K562 (cell line): Measurements from ENCODE around the gene NEB. TPM values are rescaled to one million over a fixed set of nuclear protein-coding genes. Genes with fewer than 3 reads are reported as not detected.
A peak's percentile ranks its signal among the peaks of the same experiment; 100 is the strongest.

Experiments used
- ATAC-seq: fragments of 200-7000 bp; cut with Tn5 transposase; 3 replicates; pipeline ENCODE4 v1.9.1; 2020; ENCODE audit warnings: moderate library complexity
- BruUV-seq: library from RNA; stranded (reverse); fragments of 400-500 nt; replicated peaks from 2 replicates; lab custom pipeline; 2021; lab: Mats Ljungman, UMichigan
- CTCF ChIA-PET: fragments of 300-600 bp; formaldehyde crosslinking; extraction: SDS; loops from one replicate; lab custom pipeline; 2021; ENCODE audit warnings: low intra/inter-chr PET ratio; lab: Yijun Ruan, JAX
- POLR2A ChIA-PET: fragments of 300-600, 350-650 bp; sonication (Branson Sonifier 250); formaldehyde crosslinking; extraction: SDS; loops from one replicate; lab custom pipeline; 2021; ENCODE audit warnings: antibody characterized with exemption, inconsistent platforms; lab: Yijun Ruan, JAX
- DNase-seq, 4 experiments: peaks; one replicate each; pipeline versions ENCODE4 v3.0.0 to v3.0.0-alpha.2; 2011 to 2018; ENCODE audit warnings: low spot score in 3 of 4, mixed read lengths in 3 of 4; ENCODE audit errors: extremely low read depth in 1 of 4
- FAIRE-seq: peaks from 2 replicates; lab custom pipeline; 2011; peaks lifted over from hg19 to GRCh38; lab: Jason Lieb, UNC
- H2AFZ ChIP-seq: 2 replicates; pipeline ENCODE4 v1.6.0; 2011; ENCODE audit warnings: low read depth, low read length, control low read depth, inconsistent platforms
- H3K27ac ChIP-seq: fragments of 200-600 bp; 3 replicates; pipeline ENCODE4 v1.8.0; 2011; ENCODE audit warnings: low read depth, mild to moderate bottlenecking, control low read depth, inconsistent platforms, low read length, moderate library complexity, mixed read lengths; ENCODE audit errors: extremely low read depth
- H3K27me3 ChIP-seq, 2 experiments: fragments of 300-600 bp in 1 of 2; 2 replicates in 1 of 2; 3 replicates in 1 of 2; pipeline versions ENCODE4 v1.6.0 to v1.8.0; 2011; ENCODE audit warnings: inconsistent platforms in 2 of 2, low read length in 2 of 2, mild to moderate bottlenecking in 1 of 2, mixed read lengths in 1 of 2, moderate library complexity in 1 of 2; ENCODE audit not compliant: control insufficient read depth in 2 of 2, insufficient read depth in 2 of 2
- H3K36me3 ChIP-seq: fragments of 300-600 bp; 3 replicates; pipeline ENCODE4 v1.8.0; 2011; ENCODE audit warnings: mild to moderate bottlenecking, low read length, inconsistent platforms; ENCODE audit not compliant: control insufficient read depth, insufficient read depth
- H3K4me1 ChIP-seq, 2 experiments: fragments of 200-600 bp in 1 of 2; replicated peaks in 1 of 2; 2 replicates in 1 of 2; 3 replicates in 1 of 2; pipeline versions ENCODE4 v1.5.1 to v1.8.0; 2011; ENCODE audit warnings: inconsistent platforms in 2 of 2, low read length in 2 of 2, mild to moderate bottlenecking in 1 of 2, mixed read lengths in 1 of 2, moderate library complexity in 1 of 2; ENCODE audit not compliant: control insufficient read depth in 2 of 2, insufficient read depth in 2 of 2
- H3K4me2 ChIP-seq: 2 replicates; pipeline ENCODE4 v1.6.1; 2011; ENCODE audit warnings: low read length, control low read depth, inconsistent platforms, mixed read lengths; ENCODE audit not compliant: insufficient read depth
- H3K4me3 ChIP-seq: fragments of 200-600 bp; sonication (generic), shearing (Covaris generic); 2 replicates; pipeline ENCODE4 v1.5.1; 2016; ENCODE audit warnings: control low read depth, inconsistent platforms
- H3K79me2 ChIP-seq: fragments of 200-600 bp; 3 replicates; pipeline ENCODE4 v1.8.0; 2011; ENCODE audit warnings: low read length, inconsistent platforms; ENCODE audit not compliant: control insufficient read depth, insufficient read depth
- H3K9ac ChIP-seq, 2 experiments: 2 replicates each; pipeline versions ENCODE4 v1.6.0 to v1.6.1; 2011; ENCODE audit warnings: low read depth in 2 of 2, low read length in 2 of 2, control low read depth in 1 of 2, inconsistent platforms in 1 of 2, mild to moderate bottlenecking in 1 of 2, mixed read lengths in 1 of 2; ENCODE audit not compliant: insufficient read depth in 1 of 2
- H3K9me1 ChIP-seq: one replicate; pipeline ENCODE4 v1.6.0; 2011; ENCODE audit warnings: inconsistent platforms, mild to moderate bottlenecking, low read length, moderate library complexity; ENCODE audit not compliant: control insufficient read depth, insufficient read depth
- H3K9me3 ChIP-seq: replicated peaks from 2 replicates; pipeline ENCODE4 v1.5.1; 2011; ENCODE audit warnings: low read depth, low read length, inconsistent platforms; ENCODE audit not compliant: control insufficient read depth, insufficient read depth
- H4K20me1 ChIP-seq: replicated peaks from 2 replicates; pipeline ENCODE4 v1.6.1; 2011; ENCODE audit warnings: low read length, inconsistent platforms, mixed read lengths; ENCODE audit not compliant: control insufficient read depth, insufficient read depth
- ATF7 ChIP-seq: fragments of 450-650 bp; IDR thresholded peaks from 2 replicates; pipeline ENCODE4 v1.7.1; 2014; ENCODE audit warnings: mild to moderate bottlenecking, moderate library complexity
- CBX8 ChIP-seq: fragments of 200-600 bp; sonication (generic); IDR thresholded peaks from 2 replicates; pipeline ENCODE4 v1.6.1; 2012; ENCODE audit warnings: borderline replicate concordance, mixed run types, low read depth, mild to moderate bottlenecking, moderate library complexity, mixed read lengths, low read length, control low read depth, inconsistent platforms; ENCODE audit not compliant: poor library complexity, severe bottlenecking; ENCODE audit errors: extremely low read depth
- EHMT2 ChIP-seq: fragments of 450-650 bp; IDR thresholded peaks from 2 replicates; pipeline ENCODE4 v1.6.1; 2018; ENCODE audit warnings: antibody characterized with exemption
- GABPB2 ChIP-seq: fragments of 250-450 bp; sonication (Bioruptor Pico); conservative IDR thresholded peaks from 2 replicates; pipeline ENCODE4 v1.5.1; 2021; ENCODE audit warnings: mild to moderate bottlenecking
- KLF6 ChIP-seq: fragments of 250-450 bp; sonication (Bioruptor Pico); IDR thresholded peaks from 2 replicates; pipeline ENCODE4 v1.4.0; 2020; ENCODE audit warnings: mild to moderate bottlenecking, moderate library complexity, borderline replicate concordance
- MEF2A ChIP-seq: IDR thresholded peaks from 2 replicates; pipeline ENCODE4 v1.6.1; 2011; ENCODE audit warnings: low read depth, mild to moderate bottlenecking, low read length, moderate library complexity; ENCODE audit not compliant: control insufficient read depth
- RFX7 ChIP-seq: fragments of 250-450 bp; sonication (Bioruptor Pico); IDR thresholded peaks from 2 replicates; pipeline ENCODE4 v1.5.1; 2021; ENCODE audit warnings: mild to moderate bottlenecking
- STAT5B ChIP-seq: fragments of 250-450 bp; sonication (Bioruptor Pico); IDR thresholded peaks from 2 replicates; pipeline ENCODE4 v1.8.0; 2021; ENCODE audit warnings: mild to moderate bottlenecking, inconsistent platforms
- TRIM28 ChIP-seq: fragments of 450-650 bp; IDR thresholded peaks from 2 replicates; pipeline ENCODE4 v1.6.1; 2017
- ZNF212 ChIP-seq: fragments of 450-650 bp; formaldehyde crosslinking; IDR thresholded peaks from 2 replicates; pipeline ENCODE4 v1.4.0; 2020; ENCODE audit warnings: mild to moderate bottlenecking
- WGBS: fragments of 100-300 bp; shearing (Covaris generic); methylation state at CpG from one replicate; pipeline ENCODE4 v1.1.6; 2016; ENCODE audit warnings: low coverage, mixed read lengths; ENCODE audit not compliant: insufficient coverage; ENCODE audit errors: missing lambda C conversion rate; 5-methylcytosine and 5-hydroxymethylcytosine counted together
- in situ Hi-C: fragments of 300-500 bp; cut with MboI; formaldehyde crosslinking; loops from 4 replicates; pipeline ENCODE4 v1.15.0; 2018; ENCODE audit warnings: inconsistent platforms, mixed read lengths
- intact Hi-C: fragments of 100-400 bp; cut with micrococcal nuclease; formaldehyde crosslinking; loops from 2 replicates; pipeline ENCODE4 v1.14.2; 2022
- polyA plus RNA-seq, 8 experiments: library from polyadenylated mRNA; depleted of rRNA in 4 of 8; stranded (reverse) in 5 of 8; unstranded in 3 of 8; fragments of >200 nt; fragmentation: Nextera tagmentation in 2 of 8; fragmentation: Illumina TruSeq in 1 of 8; extraction: Ambion mirVana in 2 of 8; extraction: Trizol in 1 of 8; gene quantifications; 2 replicates each; pipeline versions ENCODE4 v1.2.1 to v1.2.3, GENCODE V29; 2011 to 2014; ENCODE audit warnings: inconsistent platforms in 1 of 8, missing spikeins in 1 of 8
- total RNA-seq, 7 experiments: library from RNA; depleted of rRNA in 6 of 7; stranded (reverse); fragments of >200 nt in 6 of 7; fragmentation: Illumina TruSeq in 2 of 7; extraction: Trizol in 2 of 7; gene quantifications; 2 replicates each; pipeline versions ENCODE4 v1.2.1 to v1.2.3, GENCODE V29; 2011 to 2021; ENCODE audit warnings: low replicate concordance in 1 of 7
- TF ChIP-seq, protein P1 (sequence below), 2 experiments: fragments of 450-650 bp in 1 of 2; sonication (generic) in 1 of 2; formaldehyde crosslinking in 1 of 2; IDR thresholded peaks in 1 of 2; conservative IDR thresholded peaks in 1 of 2; 2 replicates each; pipeline versions ENCODE4 v1.6.1 to v1.8.1; 2016 to 2023; ENCODE audit warnings: mild to moderate bottlenecking in 2 of 2, moderate library complexity in 2 of 2, inconsistent platforms in 1 of 2, missing genetic modification reagents in 1 of 2
- TF ChIP-seq, protein P2 (sequence below): fragments of 450-650 bp; formaldehyde crosslinking; IDR thresholded peaks from 2 replicates; pipeline ENCODE4 v1.4.0; 2020; ENCODE audit warnings: mild to moderate bottlenecking, moderate library complexity
- TF ChIP-seq, protein P3 (sequence below): fragments of 250-450 bp; sonication (Bioruptor Pico); IDR thresholded peaks from 2 replicates; pipeline ENCODE4 v1.8.0; 2022; ENCODE audit warnings: moderate library complexity, mild to moderate bottlenecking, inconsistent platforms

Gene NEB
- total and polyA plus RNA-seq, 9 of the 15 experiments (the other 6 are each of a cell fraction or from before 2014, with no cell fraction given), result 1.7 to 3.8 (median 2.9) TPM

DNA sequence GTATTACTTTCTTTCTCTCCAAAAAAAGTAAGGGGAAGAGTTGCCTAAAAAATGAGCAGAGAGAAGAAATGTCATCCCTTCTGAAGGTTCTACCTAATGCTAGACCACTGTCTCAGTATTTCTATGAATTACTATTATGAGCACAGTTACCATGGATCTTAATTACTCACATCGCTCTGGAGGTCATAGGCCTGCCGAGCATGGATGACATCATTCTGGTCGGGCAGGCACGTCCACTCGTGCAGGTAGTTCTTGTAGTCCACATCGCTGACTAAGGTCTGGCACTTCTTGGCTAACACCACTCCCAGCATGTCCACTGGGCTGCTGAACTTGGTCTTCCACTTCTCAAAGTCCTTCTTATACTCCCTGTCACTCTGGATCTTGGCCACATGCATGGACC is 106.9 kb downstream of the NEB start:
- H3K9me3 ChIP-seq, result no peaks in the 10 kb centered on the region
- in situ Hi-C loops, result no loop called here
- no peaks in the 10 kb centered on the region for H3K4me1 ChIP-seq
- intact Hi-C loops, result no loop called here
- TF ChIP-seq ATF7 (0 out of 2 replicates have a peak, but pooled peaks have one; percentile 18), KLF6 (CRISPR knock-in tag) (no peak), GABPB2 (CRISPR knock-in tag) (no peak)
- TF ChIP-seq, protein P1, sequence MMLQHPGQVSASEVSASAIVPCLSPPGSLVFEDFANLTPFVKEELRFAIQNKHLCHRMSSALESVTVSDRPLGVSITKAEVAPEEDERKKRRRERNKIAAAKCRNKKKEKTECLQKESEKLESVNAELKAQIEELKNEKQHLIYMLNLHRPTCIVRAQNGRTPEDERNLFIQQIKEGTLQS (IDR thresholded peaks at IDR 0.05), result peak; percentile 68
- TF ChIP-seq, protein P1 (CRISPR knock-in tag; conservative IDR thresholded peaks at IDR 0.05), result no peak
- no peak overlapping the region for H3K9ac ChIP-seq
- no peaks in the 10 kb centered on the region for H3K27me3 ChIP-seq
- no peaks in the 10 kb centered on the region for H4K20me1 ChIP-seq
- H3K4me3 ChIP-seq, result no peak overlapping the region
- ChIA-PET CTCF (no interaction called here), POLR2A (interaction anchor here (1.2 kb wide), 1 partner anchor 10 kb away, joined by 3 read pairs; no protein-coding TSS in a partner anchor)
- ATAC-seq (no peak), DNase-seq (no peak), FAIRE-seq (no peak)
- no TSS peak for BruUV-seq
- no peaks in the 10 kb centered on the region for H3K9me1 ChIP-seq
- H2AFZ ChIP-seq, result no peak overlapping the region
- 47% methylated on average over 6 of the region's 6 CpGs for WGBS
- no peak overlapping the region for H3K4me2 ChIP-seq
- no peaks in the 10 kb centered on the region for H3K36me3 ChIP-seq
- H3K27ac ChIP-seq, result no peak overlapping the region
- no peaks in the 10 kb centered on the region for H3K79me2 ChIP-seq

DNA sequence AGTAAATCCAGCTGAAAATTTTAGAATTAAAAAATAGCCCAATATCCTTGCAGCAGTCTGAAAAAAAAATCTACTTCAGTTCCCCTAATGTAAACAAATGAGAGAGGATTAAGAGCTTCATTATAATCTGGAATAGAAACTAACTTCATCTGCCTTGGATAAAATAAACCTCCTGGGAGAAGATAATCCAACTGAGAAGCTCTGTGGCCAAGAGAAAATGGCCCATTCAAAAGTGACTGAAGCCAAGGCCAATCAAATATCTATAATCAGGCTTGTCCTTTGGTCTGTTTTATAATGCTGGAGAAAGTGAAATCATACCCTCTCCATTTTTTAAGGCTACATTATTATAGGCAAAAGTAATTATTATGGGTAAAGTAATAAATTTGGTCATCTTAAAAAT is 110.0 kb downstream of the NEB start:
- no peak for TF ChIP-seq ZNF212 (CRISPR knock-in tag)
- no peak for TF ChIP-seq MEF2A
- no peak for TF ChIP-seq STAT5B (CRISPR knock-in tag)
- no peak for TF ChIP-seq CBX8
- no peak for TF ChIP-seq TRIM28
- TF ChIP-seq, protein P2, sequence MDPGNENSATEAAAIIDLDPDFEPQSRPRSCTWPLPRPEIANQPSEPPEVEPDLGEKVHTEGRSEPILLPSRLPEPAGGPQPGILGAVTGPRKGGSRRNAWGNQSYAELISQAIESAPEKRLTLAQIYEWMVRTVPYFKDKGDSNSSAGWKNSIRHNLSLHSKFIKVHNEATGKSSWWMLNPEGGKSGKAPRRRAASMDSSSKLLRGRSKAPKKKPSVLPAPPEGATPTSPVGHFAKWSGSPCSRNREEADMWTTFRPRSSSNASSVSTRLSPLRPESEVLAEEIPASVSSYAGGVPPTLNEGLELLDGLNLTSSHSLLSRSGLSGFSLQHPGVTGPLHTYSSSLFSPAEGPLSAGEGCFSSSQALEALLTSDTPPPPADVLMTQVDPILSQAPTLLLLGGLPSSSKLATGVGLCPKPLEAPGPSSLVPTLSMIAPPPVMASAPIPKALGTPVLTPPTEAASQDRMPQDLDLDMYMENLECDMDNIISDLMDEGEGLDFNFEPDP, result no peak
- TF ChIP-seq, protein P3, sequence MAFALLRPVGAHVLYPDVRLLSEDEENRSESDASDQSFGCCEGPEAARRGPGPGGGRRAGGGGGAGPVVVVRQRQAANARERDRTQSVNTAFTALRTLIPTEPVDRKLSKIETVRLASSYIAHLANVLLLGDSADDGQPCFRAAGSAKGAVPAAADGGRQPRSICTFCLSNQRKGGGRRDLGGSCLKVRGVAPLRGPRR (CRISPR knock-in tag), result no peak
- TF ChIP-seq RFX7 (CRISPR knock-in tag), result no peak
- TF ChIP-seq EHMT2, result no peak
- TF ChIP-seq, all 486 proteins: peak for 0
- ATAC-seq (no peak), FAIRE-seq (no peak), DNase-seq (no peak)
- BruUV-seq, result no TSS peak
- Histone ChIP-seq H3K4me3 (no peak overlapping the region), H3K4me2 (no peak overlapping the region), H3K27me3 (no peaks in the 10 kb centered on the region), H3K36me3 (no peaks in the 10 kb centered on the region), H3K27ac (no peak overlapping the region), H3K9ac (no peak overlapping the region), H4K20me1 (no peaks in the 10 kb centered on the region), H3K9me3 (no peaks in the 10 kb centered on the region), H3K4me1 (peaks cover 0 to 5% of the 10 kb centered on the region in 2 experiments; a peak in 1 of 5 replicates), H3K79me2 (no peaks in the 10 kb centered on the region), H2AFZ (no peak overlapping the region), H3K9me1 (no peaks in the 10 kb centered on the region)
- POLR2A ChIA-PET, result interaction anchor here (0.6 to 0.7 kb wide), 2 partner anchors 142 to 1951 kb away, joined by 3 read pairs; no protein-coding TSS in a partner anchor
- in situ Hi-C loops, result loop anchor here (25.0 kb wide), 1 partner anchor 388 kb away; no protein-coding TSS in a partner anchor
- CTCF ChIA-PET, result no interaction called here
- intact Hi-C loops, result no loop called here
